ENCODE measurements around the gene KRCC1.
"Not testable (repeated sequence)": the region's sequence is repeated elsewhere in the genome, so short reads cannot be mapped to it uniquely, and the experiment has no call there.

Gene KRCC1

DNA sequence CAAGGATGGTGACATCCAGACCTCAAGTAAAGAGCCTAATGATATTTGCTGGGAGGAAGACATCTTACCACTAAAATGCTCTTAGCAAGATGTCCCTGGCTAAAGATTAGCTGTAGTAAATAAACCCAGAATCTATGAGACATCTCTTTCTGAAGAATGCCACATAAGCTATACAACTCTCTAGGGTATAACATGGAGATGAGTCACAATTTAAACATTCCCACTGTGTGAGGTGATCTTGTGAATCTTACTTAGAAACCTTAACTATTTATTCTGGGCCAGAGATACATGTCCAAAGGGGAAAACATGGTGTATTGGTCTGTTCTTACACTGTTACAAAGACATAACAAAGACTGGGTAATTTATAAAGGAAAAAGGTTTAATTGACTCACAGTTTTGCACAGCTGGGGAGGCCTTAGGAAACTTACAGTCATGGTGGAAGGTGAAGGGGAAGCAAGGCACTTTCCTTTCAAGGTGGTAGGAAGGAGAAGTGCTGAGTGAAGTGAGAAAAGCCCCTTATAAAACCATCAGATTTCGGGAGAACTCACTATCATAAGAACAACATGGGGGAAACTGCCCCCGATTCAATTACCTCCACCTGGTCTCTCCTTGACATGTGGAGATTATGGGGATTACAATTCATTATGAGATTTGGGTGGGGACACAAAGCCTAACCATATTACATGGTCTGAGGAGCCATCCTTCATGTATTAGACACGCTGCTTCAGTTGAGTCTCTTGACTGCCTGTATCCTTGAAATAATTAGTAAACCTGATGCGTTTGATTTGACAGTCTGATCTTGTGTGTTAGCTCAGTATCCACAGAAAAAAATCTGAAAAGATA is 17.1 kb downstream of the KRCC1 start:
- no peak for DNase-seq

DNA sequence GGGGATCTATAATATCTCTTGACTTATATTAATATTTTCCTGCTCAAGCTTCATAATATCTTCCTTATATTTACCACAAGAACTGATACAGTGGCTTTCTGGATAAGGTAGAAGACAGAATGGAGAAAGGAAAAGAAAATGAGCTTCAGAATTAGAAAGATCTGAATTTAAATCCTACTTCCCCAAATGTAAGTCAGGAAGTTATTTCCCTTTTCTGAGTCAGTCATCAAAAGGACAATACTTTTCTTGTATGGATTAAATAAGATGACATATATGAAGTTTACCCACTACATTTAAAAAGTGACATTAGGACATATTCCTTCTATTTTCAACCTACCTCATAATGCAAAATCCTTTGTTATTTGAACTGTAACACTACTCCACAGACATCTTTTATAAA is 19.0 kb downstream of the KRCC1 start:
- no peak for DNase-seq

DNA sequence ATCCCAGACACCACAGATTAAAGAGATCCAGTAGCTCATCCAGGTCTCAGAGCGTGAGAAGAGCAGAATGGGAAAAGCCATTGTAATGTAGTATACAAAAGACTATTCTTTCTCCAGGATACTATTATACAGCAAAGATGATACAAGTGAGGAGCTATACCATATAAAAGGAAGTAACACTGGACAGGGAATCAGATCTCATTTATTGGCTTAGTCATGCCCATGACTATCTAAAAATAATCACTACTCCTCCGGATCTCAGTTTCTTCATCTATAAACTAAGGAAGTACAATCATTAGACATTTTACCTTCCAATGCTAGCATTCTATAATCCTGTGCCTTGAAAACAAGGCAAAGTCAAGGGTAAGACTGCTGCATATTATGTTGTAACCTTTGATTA is 19.4 kb downstream of the KRCC1 start:
- no peak for DNase-seq

DNA sequence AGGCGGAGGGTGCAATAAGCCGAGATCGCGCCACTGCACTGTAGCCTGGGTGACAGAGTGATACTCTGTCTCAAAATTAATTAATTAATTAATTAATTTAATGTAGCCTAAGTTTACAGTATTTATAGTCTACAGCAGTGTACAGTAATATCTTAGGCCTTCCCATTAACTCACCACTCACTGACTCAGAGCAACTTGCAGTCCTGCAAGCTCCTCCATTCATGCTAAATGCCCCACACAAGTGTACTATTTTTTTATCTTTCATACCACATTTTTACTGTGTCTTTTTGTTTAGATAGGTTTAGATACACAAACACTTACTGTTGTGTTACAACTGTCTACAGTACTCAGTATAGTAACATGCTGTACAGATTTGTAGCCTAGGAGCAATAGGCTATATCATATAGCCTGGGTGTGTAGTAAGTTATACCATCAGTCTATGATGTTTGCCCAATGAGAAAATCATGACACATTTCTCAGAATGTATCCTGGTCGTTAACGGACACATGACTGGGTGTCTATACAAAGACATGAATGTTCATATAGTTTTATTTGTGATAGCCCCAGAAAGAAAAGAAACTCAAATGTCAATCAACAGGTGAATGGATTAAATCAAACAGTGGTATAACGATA is 23.4 kb downstream of the KRCC1 start:
- DNase-seq, result no peak

DNA sequence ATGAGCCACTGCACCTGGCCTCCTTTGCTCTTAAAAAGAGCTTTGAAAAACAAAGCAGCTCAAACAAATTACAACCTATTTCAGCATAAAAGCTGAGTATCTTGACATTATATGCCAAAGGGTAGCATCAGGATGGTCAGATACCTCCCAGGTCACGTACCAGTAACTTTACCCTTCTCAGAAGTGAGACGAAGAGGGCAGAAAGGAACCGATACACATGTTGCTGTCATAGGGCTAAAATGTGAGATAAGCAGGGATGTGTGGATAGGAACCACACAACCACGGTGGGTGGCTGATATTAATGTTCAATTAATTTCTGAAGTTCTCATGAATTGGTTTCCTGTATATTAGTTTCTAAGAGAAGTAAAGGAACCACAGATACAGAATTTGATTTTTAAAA is 26.7 kb downstream of the KRCC1 start:
- no peak for DNase-seq

DNA sequence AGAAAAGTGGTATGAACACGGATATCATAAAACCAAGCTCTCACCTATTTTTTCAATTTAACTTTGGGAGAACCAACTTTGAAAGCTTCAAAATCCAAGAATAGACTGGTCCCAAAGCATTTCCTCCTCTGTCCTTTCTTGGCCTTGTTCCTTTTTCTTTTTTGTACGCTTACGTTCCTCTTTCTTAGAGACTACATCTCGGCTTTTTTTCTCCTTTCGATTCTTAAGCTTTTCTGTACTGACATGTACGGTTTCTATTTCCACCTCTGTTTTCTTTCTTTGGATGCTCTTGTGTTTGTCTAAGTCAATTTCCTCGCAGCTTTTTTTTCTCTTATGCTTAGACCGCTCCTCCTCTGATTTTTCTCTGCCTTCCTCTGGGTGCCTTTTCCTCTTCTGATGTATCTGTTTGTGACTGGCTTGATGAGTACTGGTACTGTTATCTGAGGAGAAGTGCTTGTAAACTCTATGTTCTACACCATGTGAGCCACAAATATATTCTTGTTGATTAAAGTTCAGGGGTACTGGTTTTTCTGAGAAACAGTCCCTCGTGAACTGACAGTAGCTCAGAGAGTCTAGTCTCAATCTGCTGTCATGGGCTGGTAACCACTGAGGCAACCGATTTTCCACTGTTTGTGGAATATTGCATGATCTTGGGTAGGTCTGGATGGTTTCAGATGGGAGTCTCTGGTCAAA is 27.7 kb downstream of the KRCC1 start:
- DNase-seq, result no peak

DNA sequence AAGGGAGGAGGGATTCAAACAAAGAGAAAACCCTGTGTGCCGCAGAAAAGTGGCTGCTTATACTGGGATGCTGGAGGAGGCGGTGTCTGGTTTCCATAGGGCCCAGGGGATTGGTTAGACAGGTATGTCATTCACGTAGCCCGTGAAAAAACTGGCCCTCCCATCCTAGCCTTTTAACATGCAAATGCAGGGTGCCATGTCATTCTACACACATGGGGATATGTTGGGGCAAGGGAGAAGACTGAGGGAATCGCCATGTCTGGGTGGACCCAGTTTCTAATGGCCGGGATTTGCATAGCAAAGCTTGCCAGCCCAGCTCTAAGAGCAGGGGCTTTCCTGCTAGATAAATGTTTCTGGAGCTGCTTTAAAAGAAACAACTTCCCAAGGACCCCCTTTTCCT is 31.1 kb downstream of the KRCC1 start:
- no peak for DNase-seq

DNA sequence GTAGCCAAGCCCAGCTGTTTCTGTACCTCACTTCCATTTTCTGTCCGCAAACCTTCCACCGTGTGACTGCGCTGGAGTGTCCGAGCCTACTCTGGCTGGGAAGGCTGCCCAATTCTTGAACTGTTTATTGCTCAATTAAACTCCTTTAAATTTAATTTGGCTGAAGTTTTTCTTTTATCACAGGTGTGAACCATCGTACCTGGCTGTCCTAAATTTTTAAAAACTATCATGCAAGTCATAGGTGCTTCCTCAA is 33.0 kb downstream of the KRCC1 start:
- no peak for DNase-seq

DNA sequence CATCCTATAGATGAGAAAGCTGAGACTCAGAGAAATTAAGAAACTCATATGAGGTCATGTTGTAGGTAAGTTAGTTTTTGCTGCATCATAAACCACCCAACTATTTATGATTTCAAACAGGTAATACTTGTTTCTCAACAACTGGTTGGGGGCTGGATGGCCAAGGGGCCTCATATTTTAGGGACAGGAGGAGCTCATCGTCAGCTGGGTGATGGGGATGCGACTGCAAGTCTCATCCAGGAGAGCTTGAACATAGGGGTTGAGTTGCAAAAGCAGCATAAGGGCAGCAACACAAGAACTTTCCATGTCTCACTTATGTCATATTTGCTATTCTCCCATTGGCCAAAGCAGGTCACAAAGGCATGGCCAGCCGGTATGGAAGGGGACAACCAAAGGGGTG is 35.6 kb downstream of the KRCC1 start:
- DNase-seq, result no peak

DNA sequence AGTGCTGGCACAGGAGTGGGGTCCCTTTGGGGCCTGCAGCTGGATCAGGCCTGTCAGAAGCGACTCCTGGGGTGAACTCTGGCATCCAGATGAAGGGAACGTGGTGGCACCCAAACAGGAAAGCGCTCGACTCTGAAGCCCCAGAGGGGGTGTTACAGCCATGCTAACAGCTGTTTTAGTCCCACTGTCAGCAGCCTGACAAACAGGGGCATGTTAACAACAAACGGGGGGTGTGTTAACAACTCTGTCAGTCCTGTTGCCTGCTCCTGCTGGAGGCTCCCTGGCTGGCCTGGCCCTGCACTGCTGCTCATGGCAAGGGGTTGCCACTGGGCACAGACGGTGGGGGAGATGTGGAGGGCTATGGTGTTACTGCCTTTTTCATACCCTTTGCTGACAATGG is 36.7 kb downstream of the KRCC1 start:
- no peak for DNase-seq

DNA sequence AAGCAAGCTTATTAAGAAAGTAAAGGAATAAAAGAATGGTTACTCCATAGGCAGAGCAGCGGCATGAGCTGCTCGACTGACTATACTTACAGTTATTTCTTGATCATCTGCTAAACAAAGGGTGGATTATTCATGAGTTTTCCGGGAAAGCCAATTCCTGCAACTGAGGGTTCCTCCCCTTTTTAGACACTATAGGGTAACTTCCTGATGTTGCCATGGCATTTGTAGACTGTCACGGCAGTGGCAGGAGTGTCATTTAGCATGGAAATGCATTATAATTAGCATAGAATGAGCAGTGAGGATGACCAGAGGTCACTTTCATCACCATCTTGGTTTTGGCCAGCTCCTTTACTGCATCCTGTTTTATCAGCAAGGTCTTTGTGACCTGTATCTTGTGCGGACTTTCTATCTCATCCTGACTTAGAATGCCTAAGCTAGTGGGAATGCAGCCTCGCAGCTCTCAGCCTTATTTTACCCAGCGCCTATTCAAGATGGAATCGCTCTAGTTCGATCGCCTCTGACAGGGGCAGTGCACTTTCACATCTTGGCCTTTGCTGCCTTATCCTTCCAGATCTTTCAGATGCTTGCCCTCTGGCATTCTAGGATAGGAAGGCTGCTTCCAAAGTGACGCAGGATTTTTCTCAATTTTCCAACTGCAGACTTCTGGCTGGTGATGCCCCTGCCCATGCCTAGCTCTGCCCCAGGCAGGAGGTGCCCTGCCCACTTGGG is 37.3 kb downstream of the KRCC1 start:
- not testable (repeated sequence) for DNase-seq

DNA sequence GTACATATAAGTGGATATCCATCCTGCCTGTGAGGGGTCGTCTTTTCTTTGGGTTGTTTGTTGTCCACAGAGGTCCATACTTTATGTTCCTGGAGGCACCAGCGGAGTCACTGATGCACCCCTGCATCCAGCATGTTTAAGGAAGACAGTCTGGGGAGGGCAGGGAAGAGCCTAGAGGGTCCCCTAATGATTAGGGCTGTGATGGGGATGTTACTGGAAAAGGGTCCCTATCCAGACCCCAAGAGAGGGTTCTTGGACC is 37.9 kb downstream of the KRCC1 start:
- not testable (repeated sequence) for DNase-seq

DNA sequence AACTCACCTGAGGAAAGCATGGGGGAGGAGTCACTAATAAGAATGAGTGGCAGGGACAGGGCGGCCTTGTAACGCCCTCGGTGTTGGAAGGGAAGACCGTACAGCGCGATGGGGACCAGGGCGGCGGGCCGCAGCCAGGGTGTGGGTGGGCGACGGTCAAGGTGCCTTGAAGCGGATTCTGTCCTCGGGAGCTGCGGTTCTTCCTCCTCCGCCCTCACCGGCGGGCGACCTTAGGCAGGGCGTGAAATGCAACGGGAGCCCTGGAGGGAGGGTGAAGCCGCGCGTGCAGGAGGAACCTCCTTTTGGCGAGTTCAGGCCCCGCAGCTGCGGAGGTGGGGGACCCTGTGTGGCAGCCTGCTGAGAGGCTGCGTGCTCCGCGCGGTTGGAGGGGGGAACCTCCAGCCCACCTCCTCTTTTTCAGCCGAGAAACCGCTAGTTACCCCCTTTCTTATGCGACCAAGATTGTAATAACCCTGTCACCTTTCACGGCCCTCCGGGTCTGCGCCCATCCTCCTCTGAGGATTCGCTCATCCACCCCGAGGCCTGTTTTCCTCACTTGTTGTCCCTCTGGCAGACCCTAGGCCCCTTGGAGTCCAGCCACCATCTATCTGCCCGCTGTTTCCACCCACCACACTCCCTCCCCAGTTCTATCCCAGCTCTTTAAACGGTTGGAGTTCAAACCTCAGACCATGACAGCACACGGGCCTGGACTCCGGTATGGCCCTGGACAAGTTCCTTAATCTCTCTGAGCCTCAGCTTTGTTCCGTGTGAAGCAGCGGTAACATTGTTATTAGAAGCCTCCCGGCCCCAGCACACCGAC is 38.4 kb downstream of the KRCC1 start:
- peak; percentile 62 for DNase-seq

DNA sequence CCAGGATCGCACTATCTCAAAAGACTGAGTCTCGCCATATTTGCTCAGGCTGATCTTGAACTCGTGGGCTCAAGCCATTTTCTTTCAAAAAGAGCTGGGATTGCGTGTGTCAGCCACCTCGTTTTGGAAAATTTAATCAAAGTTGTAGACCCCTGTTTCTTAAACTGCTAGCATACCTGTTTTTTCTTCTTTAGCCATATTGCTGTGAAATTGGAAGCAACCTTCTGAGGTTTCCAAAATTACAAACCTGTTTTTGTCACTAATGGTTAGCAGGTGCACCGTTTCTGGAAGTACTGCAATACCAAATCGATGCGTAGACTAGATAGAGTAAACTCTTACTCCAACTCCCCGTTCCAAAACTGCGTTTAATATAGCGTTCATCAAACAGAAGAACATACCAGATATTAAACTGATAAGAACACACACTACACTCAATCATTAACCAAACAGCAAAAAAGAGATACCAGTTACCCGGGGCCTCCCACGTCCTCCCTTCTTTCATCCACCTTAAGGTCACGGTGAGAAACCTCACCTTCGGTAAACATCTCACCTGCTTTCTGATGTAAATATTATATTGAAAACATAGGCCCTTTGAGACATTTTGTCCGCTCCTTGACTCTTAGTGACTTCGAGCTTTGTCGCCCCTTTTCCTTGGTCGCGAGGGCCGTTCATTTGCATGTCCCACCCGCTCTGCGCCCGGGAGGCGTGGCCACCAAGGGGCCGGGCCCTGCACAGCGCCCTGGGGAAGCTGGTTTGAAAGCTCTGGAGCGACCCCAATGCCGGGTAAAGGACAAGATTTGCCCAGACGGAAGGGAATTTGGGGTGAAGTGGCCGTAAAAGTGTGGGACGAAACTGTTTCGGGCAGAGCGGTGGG is 39.3 kb downstream of the KRCC1 start, which contains the start of gene RNU2-63P:
RNU2-63P (minus strand) TSS at position 462 of the 874 bp plus-strand sequence.
- peak; percentile 78 for DNase-seq

DNA sequence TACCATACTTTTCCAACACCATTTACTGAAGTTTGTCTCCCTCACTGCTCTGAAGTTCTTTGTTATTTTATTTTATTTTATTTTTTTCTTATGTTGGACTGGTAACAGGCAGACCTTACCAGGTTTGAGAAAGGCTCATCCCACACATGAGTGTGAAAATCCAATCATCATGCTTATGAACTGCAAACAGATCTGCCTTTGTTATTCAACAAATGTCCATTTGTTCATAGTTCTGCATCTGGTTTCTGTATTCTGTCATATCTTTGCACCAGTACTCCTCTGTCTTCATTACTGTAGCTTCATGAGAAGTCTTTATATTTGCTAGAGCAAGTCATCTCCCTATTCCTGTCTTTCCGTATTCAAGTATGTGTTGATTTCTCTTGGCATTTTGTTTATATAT is 44.6 kb downstream of the KRCC1 start:
- DNase-seq, result no peak

DNA sequence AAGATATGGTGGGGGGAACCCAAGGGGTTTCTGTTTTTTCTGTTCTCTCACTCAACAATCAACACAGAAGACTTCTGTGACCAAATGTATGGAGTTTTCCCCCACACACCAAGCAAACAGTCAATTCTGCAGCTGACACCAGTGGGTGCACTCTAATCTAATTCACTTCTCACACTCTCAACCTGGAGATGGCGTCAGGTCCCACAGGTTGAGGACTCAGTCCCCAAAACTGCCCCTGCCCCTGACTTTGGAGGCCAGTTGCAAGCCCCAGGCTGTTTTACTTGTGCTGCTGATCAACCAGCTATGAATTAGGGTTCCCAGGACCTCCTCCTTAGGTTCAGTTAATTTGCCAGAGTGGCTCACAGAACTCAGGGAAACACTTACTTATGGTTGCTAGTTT is 45.4 kb downstream of the KRCC1 start:
- no peak for DNase-seq

DNA sequence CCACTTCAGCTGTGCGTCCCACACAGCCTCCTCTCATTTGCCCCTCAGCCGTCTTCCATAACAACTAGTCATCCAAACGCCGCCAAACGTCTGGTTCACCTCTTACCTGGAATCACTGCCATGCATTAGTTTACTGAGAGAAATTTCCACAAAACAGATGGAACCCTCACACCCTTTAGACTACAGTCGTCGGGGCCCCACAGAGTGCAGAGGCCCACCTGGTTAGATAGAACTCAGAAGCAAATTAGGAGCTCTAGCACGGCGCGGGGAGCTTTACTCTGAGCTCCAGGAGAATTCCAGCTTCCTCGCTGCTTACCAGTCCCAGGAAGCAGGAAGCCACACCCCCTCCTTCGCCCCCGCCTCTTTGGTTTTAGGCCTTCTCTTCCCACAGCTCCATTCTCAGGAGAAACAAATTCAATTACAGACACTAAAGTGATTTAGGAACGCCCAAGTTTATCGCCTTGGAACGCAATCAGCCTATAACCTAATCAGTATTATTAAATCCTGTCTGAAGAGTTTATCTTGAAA is 48.6 kb downstream of the KRCC1 start:
- DNase-seq, result no peak

DNA sequence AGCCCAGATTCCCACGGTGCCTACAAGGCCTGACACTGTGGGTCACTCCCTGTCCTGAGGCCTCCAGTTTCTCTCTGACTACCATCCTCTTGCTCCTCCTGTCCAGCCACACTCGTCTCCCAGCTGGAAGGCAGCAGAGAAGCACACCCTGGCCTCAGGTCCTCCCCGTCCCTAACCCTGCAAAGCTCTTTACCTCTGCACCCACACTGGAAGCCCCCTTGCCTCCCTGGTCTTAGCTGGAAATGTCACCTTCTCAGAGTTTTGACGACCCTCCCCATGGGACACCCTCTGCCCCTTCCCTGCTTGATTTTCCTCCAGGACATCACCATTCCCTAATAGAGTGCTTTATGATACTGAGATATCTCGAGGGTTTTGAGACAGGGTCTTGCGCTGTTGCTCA is 49.8 kb downstream of the KRCC1 start:
- DNase-seq, result no peak

DNA sequence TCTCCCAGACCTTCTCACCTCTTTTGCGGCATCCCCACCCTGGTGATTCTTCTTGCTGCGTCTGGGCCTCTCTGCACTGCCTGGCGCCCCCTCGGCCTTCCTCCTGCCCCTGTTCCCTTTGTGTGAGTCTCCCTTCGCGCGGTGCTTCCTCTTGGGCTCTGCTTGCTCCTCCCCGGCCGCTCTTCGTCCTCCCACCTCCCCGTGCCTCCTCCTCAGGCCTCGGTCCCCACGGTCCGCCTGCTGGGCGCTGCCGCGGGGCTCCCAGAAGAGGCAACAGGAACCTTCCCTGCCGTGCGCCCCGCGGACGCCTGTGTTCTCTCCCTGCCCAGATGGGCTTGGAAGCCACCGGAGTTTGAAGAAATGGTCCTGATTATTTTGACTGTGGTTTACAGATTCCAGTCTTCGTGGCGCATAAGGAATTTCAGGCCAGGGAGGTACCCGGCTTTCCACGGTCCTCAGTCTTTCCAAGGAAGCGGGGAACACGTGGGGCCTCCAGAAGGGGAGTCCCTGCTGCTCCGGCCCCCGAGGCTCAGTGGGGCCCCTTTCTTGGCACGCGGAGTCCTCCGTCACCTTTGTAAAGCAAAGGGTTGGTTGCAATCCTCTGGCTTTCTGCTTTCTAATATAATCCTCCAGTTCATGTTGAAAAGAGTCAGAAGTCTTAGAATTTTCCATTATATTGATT is 52.4 kb downstream of the KRCC1 start:
- no peak for DNase-seq

DNA sequence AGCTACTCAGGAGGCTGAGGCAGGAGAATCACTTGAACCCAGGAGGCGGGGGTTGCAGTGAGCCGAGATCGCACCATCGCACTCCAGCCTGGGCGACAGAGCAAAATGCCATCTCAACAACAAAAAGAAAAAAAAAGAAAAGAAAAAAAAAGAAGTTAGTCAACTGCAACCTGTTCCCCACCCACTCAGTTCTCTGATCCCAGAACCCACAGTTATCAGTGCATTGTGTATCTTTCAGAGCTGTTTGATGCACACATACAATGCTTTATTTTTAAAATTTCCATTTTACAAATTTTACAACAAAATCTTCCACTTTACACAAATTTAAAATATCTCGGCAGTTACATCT is 53.2 kb downstream of the KRCC1 start:
- DNase-seq, result no peak

DNA sequence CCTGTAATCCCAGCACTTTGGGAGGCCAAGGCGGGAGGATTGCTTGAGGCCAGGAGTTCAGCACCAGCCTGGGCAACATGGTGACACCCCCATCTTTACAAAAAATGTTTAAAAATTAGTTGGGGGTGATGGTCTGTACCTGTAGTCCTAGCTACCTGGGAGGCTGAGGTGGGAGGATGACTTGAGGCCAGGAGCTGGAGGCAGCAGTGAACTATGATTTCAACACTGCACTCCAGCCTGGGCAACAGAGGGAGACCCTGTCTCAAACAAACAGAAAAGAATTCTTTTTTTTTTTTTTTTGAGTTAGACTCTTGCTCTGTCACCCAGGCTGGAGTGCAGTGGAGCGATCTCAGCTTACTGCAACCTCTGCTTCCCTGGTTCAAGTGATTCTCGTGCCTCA is 55.1 kb downstream of the KRCC1 start:
- not testable (repeated sequence) for DNase-seq

Measured in stimulated activated CD4-positive, alpha-beta T cell treated with anti-CD3 and anti-CD28 coated beads, Interleukin-1b, Interleukin-23, amount 100 ng/mL, for 48 hours (primary cell).